Measurements from ENCODE around the gene RBPJL. TPM values are rescaled to one million over a fixed set of nuclear protein-coding genes. Genes with fewer than 3 reads are reported as not detected.

The RBPJL gene
- total and polyA plus RNA-seq, 2 of the 8 experiments (the other 6 are each of a cell fraction or from before 2014, with no cell fraction given): 0.67 to 1.3 TPM

- no peak for TF ChIP-seq SP2 (IDR thresholded peaks at IDR 0.05; ENCODE audit: low read length)
- no peak for TF ChIP-seq EZH2 (IDR thresholded peaks at IDR 0.05; ENCODE audit: low read depth, low read length, severe bottlenecking)
- TF ChIP-seq NRF1 (IDR thresholded peaks at IDR 0.05; ENCODE audit: low read depth, low read length): no peak
- no peak for TF ChIP-seq NANOG (IDR thresholded peaks at IDR 0.05; ENCODE audit: insufficient read depth, low read depth, low read length, poor library complexity, severe bottlenecking)
Measured at GRCh38 chr20:45317826-45318225, 11.2 kb downstream of the RBPJL start (continued).
